Activated CD4-positive, CD25-positive, alpha-beta regulatory T cell (primary cell): ENCODE results near the gene SPNS1.
"Not testable (repeated sequence)": the region's sequence is repeated elsewhere in the genome, so short reads cannot be mapped to it uniquely, and the experiment has no call there.

Experiments used
- DNase-seq, 4 experiments: peaks; one replicate each; lab custom pipeline; 2025; lab: John Stamatoyannopoulos, UW

The SPNS1 gene

GRCh38 chr16:28974437-28975157 lies at the start of gene SPNS1:
Gene SPNS1, plus strand, starts transcription at chr16:28974778. Its CDS starts 374 bp downstream, at chr16:28975152.
- peak; percentile 77 to 84 (median 82) for DNase-seq

- DNase-seq, result peak; percentile 60 to 66 (median 61)
These were observed 49.0 kb upstream of the SPNS1 start for GRCh38 chr16:28925386-28926228.

GRCh38 chr16:28926284-28926683 lies 48.3 kb upstream of the SPNS1 start:
- DNase-seq, result not testable (repeated sequence)

- no peak for DNase-seq
These were observed 46.8 kb upstream of the SPNS1 start for GRCh38 chr16:28927815-28928214.

GRCh38 chr16:28930203-28930602 lies 44.4 kb upstream of the SPNS1 start:
- DNase-seq, result no peak

- DNase-seq, result no peak
These were observed 43.9 kb upstream of the SPNS1 start for GRCh38 chr16:28930652-28931051.

GRCh38 chr16:28931801-28932225 lies 42.8 kb upstream of the SPNS1 start, which contains the start of gene CD19:
Gene CD19, plus strand, starts transcription at chr16:28931971. Its CDS starts 30 bp downstream, at chr16:28932001.
- DNase-seq, result no peak

- no peak for DNase-seq
These were observed 42.0 kb upstream of the SPNS1 start for GRCh38 chr16:28932339-28933141.

- DNase-seq, result no peak
These were observed 41.4 kb upstream of the SPNS1 start for GRCh38 chr16:28933171-28933570.

- no peak for DNase-seq
These were observed 39.2 kb upstream of the SPNS1 start for GRCh38 chr16:28935346-28935745.

- peak; percentile 54 to 74 (median 60) for DNase-seq
These were observed 38.4 kb upstream of the SPNS1 start for GRCh38 chr16:28935924-28936783.

GRCh38 chr16:28936784-28937155 lies 37.8 kb upstream of the SPNS1 start:
- no peak for DNase-seq

GRCh38 chr16:28937222-28937876 lies 37.2 kb upstream of the SPNS1 start:
- no peak for DNase-seq

- no peak for DNase-seq
These were observed 35.9 kb upstream of the SPNS1 start for GRCh38 chr16:28938721-28939120.

- not testable (repeated sequence) for DNase-seq
These were observed 34.8 kb upstream of the SPNS1 start for GRCh38 chr16:28939825-28940224.

GRCh38 chr16:28943281-28943680 lies 31.3 kb upstream of the SPNS1 start:
- DNase-seq, result no peak

- no peak for DNase-seq
These were observed 27.9 kb upstream of the SPNS1 start for GRCh38 chr16:28946681-28947080.

GRCh38 chr16:28950648-28951409 lies 23.7 kb upstream of the SPNS1 start, which contains the start of gene NFATC2IP:
Gene NFATC2IP, plus strand, starts transcription at chr16:28950937. Its CDS starts 75 bp downstream, at chr16:28951012.
- DNase-seq, result peak; percentile 98 to 99 (median 98)

GRCh38 chr16:28951410-28951943 lies 23.1 kb upstream of the SPNS1 start:
- peak in 1 of 4 experiments; percentile 26 for DNase-seq
